ENCODE results near the gene NET1. TPM values are rescaled to one million over a fixed set of nuclear protein-coding genes. Genes with fewer than 3 reads are reported as not detected.
A peak's percentile ranks its signal among the peaks of the same experiment; 100 is the strongest.

The NET1 gene
- total RNA-seq, 2 donors from 2014 or later: 174 to 455 TPM

- Histone ChIP-seq H3K27me3 (no peaks in the 10 kb centered on the region), H3K36me3 (no peaks in the 10 kb centered on the region), H3K9me3 (no peaks in the 10 kb centered on the region), H3K9ac (ENCODE audit: low read depth in 2 of 2, low read length in 2 of 2) (no peak overlapping the region), H3K4me3 (no peak overlapping the region), H3K27ac (no peak overlapping the region), H3K4me1 (no peaks in the 10 kb centered on the region)
- no peak for TF ChIP-seq CTCF (IDR thresholded peaks at IDR 0.05)
- DNase-seq: no peak
- intact Hi-C loops (cut with DNase I): no loop called here
These were observed 71.8 kb downstream of the NET1 start for GRCh38 chr10:5484205-5484604.

- intact Hi-C loops (cut with DNase I): no loop called here
- no peak overlapping the region for H3K27ac ChIP-seq
- H3K4me1 ChIP-seq: no peaks in the 10 kb centered on the region
- H3K9ac ChIP-seq (ENCODE audit: low read depth in 2 of 2, low read length in 2 of 2): no peak overlapping the region
- H3K4me3 ChIP-seq: no peak overlapping the region
- DNase-seq: no peak
- TF ChIP-seq CTCF (IDR thresholded peaks at IDR 0.05): no peak
- no peaks in the 10 kb centered on the region for H3K36me3 ChIP-seq
- H3K27me3 ChIP-seq: no peaks in the 10 kb centered on the region
- no peaks in the 10 kb centered on the region for H3K9me3 ChIP-seq
These were observed 72.9 kb downstream of the NET1 start for GRCh38 chr10:5485290-5485689.

- H3K4me3 ChIP-seq: no peak overlapping the region
These were observed 73.8 kb downstream of the NET1 start for GRCh38 chr10:5485948-5486852.

GRCh38 chr10:5486853-5487235, 74.5 kb downstream of the NET1 start:
- TF ChIP-seq CTCF (IDR thresholded peaks at IDR 0.05): no peak
- H3K9me3 ChIP-seq: no peaks in the 10 kb centered on the region
- no peak for DNase-seq
- no peaks in the 10 kb centered on the region for H3K36me3 ChIP-seq
- H3K4me1 ChIP-seq: no peaks in the 10 kb centered on the region
- no peak overlapping the region for H3K4me3 ChIP-seq
- peak overlapping the region; percentile 76 to 86 for H3K9ac ChIP-seq (ENCODE audit: low read depth in 2 of 2, low read length in 2 of 2)
- H3K27me3 ChIP-seq: no peaks in the 10 kb centered on the region
- intact Hi-C loops (cut with DNase I): no loop called here
- H3K27ac ChIP-seq: peak overlapping the region; percentile 96

More at GRCh38 chr10:5485948-5486852, 73.8 kb downstream of the NET1 start:
- intact Hi-C loops (cut with DNase I): no loop called here
- no peak for TF ChIP-seq CTCF (IDR thresholded peaks at IDR 0.05)
- peak overlapping the region; percentile 76 to 86 for H3K9ac ChIP-seq (ENCODE audit: low read depth in 2 of 2, low read length in 2 of 2)
- no peaks in the 10 kb centered on the region for H3K36me3 ChIP-seq
- no peak overlapping the region for H3K27ac ChIP-seq
- no peak for DNase-seq
- no peaks in the 10 kb centered on the region for H3K4me1 ChIP-seq
- no peaks in the 10 kb centered on the region for H3K9me3 ChIP-seq
- no peaks in the 10 kb centered on the region for H3K27me3 ChIP-seq

- Histone ChIP-seq H3K9ac (ENCODE audit: low read depth in 2 of 2, low read length in 2 of 2) (peak overlapping the region; percentile 54 to 86), H3K4me1 (no peaks in the 10 kb centered on the region), H3K27me3 (no peaks in the 10 kb centered on the region), H3K27ac (peak overlapping the region; percentile 96), H3K36me3 (no peaks in the 10 kb centered on the region), H3K4me3 (peak overlapping the region; percentile 15), H3K9me3 (no peaks in the 10 kb centered on the region)
- peak; percentile 94 for DNase-seq
- intact Hi-C loops (cut with DNase I): no loop called here
- TF ChIP-seq CTCF (IDR thresholded peaks at IDR 0.05): no peak
These were observed 76.2 kb downstream of the NET1 start for GRCh38 chr10:5488272-5489161.
